ENCODE data around the gene ZNF554. TPM values are rescaled to one million over a fixed set of nuclear protein-coding genes. Genes with fewer than 3 reads are reported as not detected.

The ZNF554 gene
- total RNA-seq, 2 donors from 2014 or later = 8.4 to 9.2 TPM

GRCh38 chr19:2856457-2857050, 36.9 kb downstream of the ZNF554 start:
- TF ChIP-seq CTCF (conservative IDR thresholded peaks at IDR 0.05) = no peak
- WGBS, 2 experiments (ENCODE audit: insufficient coverage in 1 of 2, insufficient read length in 1 of 2) = 93 to 94% methylated on average over 3 to 5 of the region's 5 CpGs
- H3K9me3 Mint-ChIP-seq = peaks cover 93% of the 10 kb centered on the region
- Histone ChIP-seq H3K27me3 (ENCODE audit: control insufficient read depth, insufficient read depth, low read length, poor library complexity, severe bottlenecking) (no peaks in the 10 kb centered on the region), H3K27ac (ENCODE audit: low read depth, low read length) (no peak overlapping the region), H3K9me3 (ENCODE audit: control insufficient read depth, low read length) (peaks cover 77% of the 10 kb centered on the region), H3K4me1 (ENCODE audit: control insufficient read depth, insufficient read depth, low read length) (no peaks in the 10 kb centered on the region), H3K4me3 (ENCODE audit: low read length) (no peak overlapping the region), H3K36me3 (ENCODE audit: control insufficient read depth, insufficient read depth, low read length) (peaks cover 43% of the 10 kb centered on the region), H3K9ac (ENCODE audit: extremely low read depth, low read length, poor library complexity, severe bottlenecking) (no peak overlapping the region)
- H3K4me3 Mint-ChIP-seq = no peak overlapping the region
- no peak overlapping the region for H3K27ac Mint-ChIP-seq
- H3K27me3 Mint-ChIP-seq (ENCODE audit: insufficient read depth) = peaks cover 5% of the 10 kb centered on the region
- H3K36me3 Mint-ChIP-seq (ENCODE audit: low read depth) = peaks cover 54% of the 10 kb centered on the region
- DNase-seq = no peak
- H3K4me1 Mint-ChIP-seq = no peaks in the 10 kb centered on the region

- DNase-seq = no peak
- H3K4me3 ChIP-seq (ENCODE audit: low read length) = no peak overlapping the region
- H3K4me1 Mint-ChIP-seq = no peaks in the 10 kb centered on the region
- H3K36me3 ChIP-seq (ENCODE audit: control insufficient read depth, insufficient read depth, low read length) = peaks cover 20% of the 10 kb centered on the region
- 92 to 96% methylated on average over 17 to 27 of the region's 27 CpGs for WGBS, 2 experiments (ENCODE audit: insufficient coverage in 1 of 2, insufficient read length in 1 of 2)
- H3K27me3 Mint-ChIP-seq (ENCODE audit: insufficient read depth) = peaks cover 5% of the 10 kb centered on the region
- no peak for TF ChIP-seq CTCF (conservative IDR thresholded peaks at IDR 0.05)
- H3K27me3 ChIP-seq (ENCODE audit: control insufficient read depth, insufficient read depth, low read length, poor library complexity, severe bottlenecking) = no peaks in the 10 kb centered on the region
- no peaks in the 10 kb centered on the region for H3K4me1 ChIP-seq (ENCODE audit: control insufficient read depth, insufficient read depth, low read length)
- no peak overlapping the region for H3K27ac Mint-ChIP-seq
- H3K27ac ChIP-seq (ENCODE audit: low read depth, low read length) = no peak overlapping the region
- no peak overlapping the region for H3K9ac ChIP-seq (ENCODE audit: extremely low read depth, low read length, poor library complexity, severe bottlenecking)
- H3K9me3 Mint-ChIP-seq = peaks cover 88% of the 10 kb centered on the region
- H3K9me3 ChIP-seq (ENCODE audit: control insufficient read depth, low read length) = peaks cover 54% of the 10 kb centered on the region
- H3K36me3 Mint-ChIP-seq (ENCODE audit: low read depth) = peaks cover 31% of the 10 kb centered on the region
- H3K4me3 Mint-ChIP-seq = no peak overlapping the region
Measured at GRCh38 chr19:2858864-2859263, 39.2 kb downstream of the ZNF554 start.

- no peaks in the 10 kb centered on the region for H3K27me3 ChIP-seq (ENCODE audit: control insufficient read depth, insufficient read depth, low read length, poor library complexity, severe bottlenecking)
- TF ChIP-seq CTCF (conservative IDR thresholded peaks at IDR 0.05) = no peak
- no peak overlapping the region for H3K4me3 ChIP-seq (ENCODE audit: low read length)
- Mint-ChIP-seq H3K4me3 (no peak overlapping the region), H3K9me3 (peaks cover 77% of the 10 kb centered on the region), H3K27me3 (ENCODE audit: insufficient read depth) (peaks cover 5% of the 10 kb centered on the region), H3K4me1 (no peaks in the 10 kb centered on the region), H3K27ac (no peak overlapping the region), H3K36me3 (ENCODE audit: low read depth) (no peaks in the 10 kb centered on the region)
- peaks cover 6% of the 10 kb centered on the region for H3K9me3 ChIP-seq (ENCODE audit: control insufficient read depth, low read length)
- no peak for DNase-seq
- no peak overlapping the region for H3K9ac ChIP-seq (ENCODE audit: extremely low read depth, low read length, poor library complexity, severe bottlenecking)
- no peaks in the 10 kb centered on the region for H3K4me1 ChIP-seq (ENCODE audit: control insufficient read depth, insufficient read depth, low read length)
- H3K27ac ChIP-seq (ENCODE audit: low read depth, low read length) = no peak overlapping the region
- H3K36me3 ChIP-seq (ENCODE audit: control insufficient read depth, insufficient read depth, low read length) = no peaks in the 10 kb centered on the region
- 86 to 94% methylated on average over 8 to 10 of the region's 10 CpGs for WGBS, 2 experiments (ENCODE audit: insufficient coverage in 1 of 2, insufficient read length in 1 of 2)
Measured at GRCh38 chr19:2863816-2864215, 44.1 kb downstream of the ZNF554 start.

Data from endodermal cell (in vitro differentiated cells).